Brain microvascular endothelial cell (primary cell): Measurements from ENCODE around the gene BCL7C.

Source experiments
- DNase-seq: peaks from one replicate; pipeline ENCODE4 v3.0.0-alpha.2; 2020
- H3K27ac ChIP-seq: fragments of 250-450 bp; sonication (Bioruptor Pico); 2 replicates; pipeline ENCODE4 v1.5.1; 2020; ENCODE audit warnings: mild to moderate bottlenecking, moderate library complexity
- H3K27me3 ChIP-seq: fragments of 250-450 bp; sonication (Bioruptor Pico); replicated peaks from 2 replicates; pipeline ENCODE4 v1.5.1; 2020; ENCODE audit warnings: mild to moderate bottlenecking
- H3K36me3 ChIP-seq: fragments of 250-450 bp; sonication (Bioruptor Pico); replicated peaks from 2 replicates; pipeline ENCODE4 v1.5.1; 2020; ENCODE audit warnings: mild to moderate bottlenecking
- H3K4me3 ChIP-seq: 2 replicates; pipeline ENCODE4 v1.5.1; 2011; ENCODE audit warnings: low read depth, mild to moderate bottlenecking, control low read depth, low read length, moderate library complexity
- CTCF ChIP-seq: IDR thresholded peaks from 2 replicates; pipeline ENCODE4 v1.5.1; 2011; ENCODE audit warnings: low read depth, mild to moderate bottlenecking, moderate library complexity, low read length, control low read depth, inconsistent platforms; ENCODE audit errors: missing control alignments
- in situ Hi-C: cut with HindIII; loops from 2 replicates; pipeline ENCODE4 v1.10.0; 2017; ENCODE audit warnings: low sequenced_read_pairs, low pct_ligation_motif_present

Gene BCL7C

DNA sequence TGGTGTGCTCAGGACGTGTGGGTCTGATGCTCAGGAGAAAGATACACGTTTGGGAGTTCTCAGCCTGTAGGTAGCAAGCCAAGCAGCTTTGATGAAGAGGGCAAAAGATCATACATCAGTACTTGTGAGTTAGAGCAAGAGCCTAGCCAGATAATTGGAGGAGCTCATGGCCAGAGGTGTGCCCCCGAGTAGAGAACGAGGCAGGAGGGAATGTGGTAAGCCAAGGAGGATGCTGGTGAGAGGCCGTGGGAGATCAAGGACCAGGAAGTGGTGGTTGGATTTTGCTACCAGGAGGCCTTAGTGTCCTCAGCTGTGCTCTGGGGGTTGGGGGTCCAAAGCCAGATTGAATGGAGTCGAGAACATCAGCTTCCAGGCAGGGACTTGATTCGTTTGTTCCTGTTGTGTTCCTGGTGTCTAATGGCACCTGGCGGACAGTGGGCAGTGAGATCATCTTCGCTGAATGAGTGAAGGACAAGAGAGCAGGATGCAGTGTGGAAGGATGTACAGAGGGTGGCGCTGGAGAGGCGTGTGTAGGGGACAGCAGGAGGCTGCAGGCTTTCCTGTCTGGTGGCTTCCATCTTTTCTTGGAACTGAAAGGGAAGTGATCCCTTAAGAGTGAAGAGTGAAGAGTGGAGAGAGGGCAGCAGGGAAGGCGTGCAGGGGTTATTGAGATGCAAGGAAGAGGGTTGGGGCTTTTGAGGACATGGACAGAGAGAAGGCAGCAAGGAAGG, 41.1 kb upstream of the BCL7C start:
- in situ Hi-C loops: loop anchor here (25.0 kb wide), 1 partner anchor 527 kb away; the partner anchor contains the start of genes ARMC5 and TGFB1I1
- H3K36me3 ChIP-seq: peaks cover 50% of the 10 kb centered on the region
- no peak overlapping the region for H3K27ac ChIP-seq
- peak; percentile 56 for DNase-seq
- TF ChIP-seq CTCF: peak; percentile 79
- H3K4me3 ChIP-seq: no peak overlapping the region
- H3K27me3 ChIP-seq: no peaks in the 10 kb centered on the region

GRCh38 chr16:30931068-30931650, 37.3 kb upstream of the BCL7C start:
- H3K36me3 ChIP-seq: peaks cover 55% of the 10 kb centered on the region
- in situ Hi-C loops: loop anchor here (25.0 kb wide), 1 partner anchor 531 kb away; the partner anchor contains the start of genes ARMC5 and TGFB1I1
- no peak overlapping the region for H3K4me3 ChIP-seq
- H3K27ac ChIP-seq: no peak overlapping the region
- TF ChIP-seq CTCF: no peak
- no peak for DNase-seq
- H3K27me3 ChIP-seq: no peaks in the 10 kb centered on the region

DNA sequence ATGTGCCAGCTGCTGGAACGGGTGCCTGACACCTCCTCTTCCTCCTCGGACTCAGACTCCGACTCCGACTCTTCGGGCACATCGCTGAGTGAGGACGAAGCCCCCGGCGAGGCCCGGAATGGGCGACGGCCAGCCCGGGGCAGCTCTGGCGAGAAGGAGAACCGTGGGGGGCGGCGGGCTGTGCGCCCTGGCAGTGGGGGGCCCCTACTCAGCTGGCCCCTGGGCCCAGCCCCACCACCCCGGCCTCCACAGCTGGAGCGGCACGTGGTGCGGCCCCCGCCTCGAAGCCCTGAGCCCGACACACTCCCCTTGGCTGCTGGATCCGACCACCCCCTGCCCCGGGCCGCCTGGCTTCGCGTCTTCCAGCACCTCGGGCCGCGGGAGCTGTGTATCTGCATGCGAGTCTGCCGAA, 36.3 kb upstream of the BCL7C start:
- DNase-seq: no peak
- H3K4me3 ChIP-seq: no peak overlapping the region
- H3K27ac ChIP-seq: no peak overlapping the region
- no peak for TF ChIP-seq CTCF
- peaks cover 52% of the 10 kb centered on the region for H3K36me3 ChIP-seq
- in situ Hi-C loops: loop anchor here (25.0 kb wide), 1 partner anchor 532 kb away; the partner anchor contains the start of genes ARMC5 and TGFB1I1
- H3K27me3 ChIP-seq: no peaks in the 10 kb centered on the region

GRCh38 chr16:30929167-30929566, 35.3 kb upstream of the BCL7C start:
- Histone ChIP-seq H3K27ac (no peak overlapping the region), H3K27me3 (no peaks in the 10 kb centered on the region), H3K4me3 (no peak overlapping the region), H3K36me3 (peaks cover 46% of the 10 kb centered on the region)
- in situ Hi-C loops: loop anchor here (25.0 kb wide), 1 partner anchor 533 kb away; the partner anchor contains the start of genes ARMC5 and TGFB1I1
- TF ChIP-seq CTCF: no peak
- no peak for DNase-seq

- Histone ChIP-seq H3K4me3 (no peak overlapping the region), H3K36me3 (peaks cover 41% of the 10 kb centered on the region), H3K27ac (no peak overlapping the region), H3K27me3 (no peaks in the 10 kb centered on the region)
- no peak for TF ChIP-seq CTCF
- in situ Hi-C loops: loop anchor here (25.0 kb wide), 1 partner anchor 534 kb away; the partner anchor contains the start of genes ARMC5 and TGFB1I1
- DNase-seq: no peak
These were observed 34.5 kb upstream of the BCL7C start for GRCh38 chr16:30928390-30928789.
